Fibroblast of mammary gland (primary cell): ENCODE results near the gene SFSWAP.

Experiments used
- DNase-seq: peaks from one replicate; pipeline ENCODE4 v3.0.0-alpha.2; 2010; ENCODE audit warnings: low read depth
- H3K4me3 ChIP-seq: 2 replicates; pipeline ENCODE4 v1.5.1; 2011; ENCODE audit warnings: low read depth, mild to moderate bottlenecking, low read length, moderate library complexity; ENCODE audit not compliant: control insufficient read depth
- CTCF ChIP-seq: conservative IDR thresholded peaks from 2 replicates; pipeline ENCODE4 v1.5.1; 2011; ENCODE audit warnings: low read depth, low read length, inconsistent platforms; ENCODE audit not compliant: control insufficient read depth, insufficient read depth

Gene SFSWAP

GRCh38 chr12:131794061-131794460, 83.2 kb downstream of the SFSWAP start:
- no peak overlapping the region for H3K4me3 ChIP-seq
- no peak for DNase-seq
- no peak for TF ChIP-seq CTCF

- DNase-seq = no peak
- no peak for TF ChIP-seq CTCF
- H3K4me3 ChIP-seq = no peak overlapping the region
Measured at GRCh38 chr12:131794573-131794972, 83.7 kb downstream of the SFSWAP start.

GRCh38 chr12:131795064-131795463, 84.2 kb downstream of the SFSWAP start:
- no peak for DNase-seq
- TF ChIP-seq CTCF = no peak
- H3K4me3 ChIP-seq = no peak overlapping the region

- DNase-seq = no peak
- no peak overlapping the region for H3K4me3 ChIP-seq
- no peak for TF ChIP-seq CTCF
Measured at GRCh38 chr12:131795690-131796410, 85.0 kb downstream of the SFSWAP start.

- DNase-seq = no peak
- H3K4me3 ChIP-seq = no peak overlapping the region
- no peak for TF ChIP-seq CTCF
Measured at GRCh38 chr12:131796411-131796736, 85.5 kb downstream of the SFSWAP start.

- TF ChIP-seq CTCF = no peak
- H3K4me3 ChIP-seq = no peak overlapping the region
- no peak for DNase-seq
Measured at GRCh38 chr12:131796754-131797587, 86.1 kb downstream of the SFSWAP start.
